Activated CD4-positive, alpha-beta T cell treated with anti-CD3 and anti-CD28 coated beads, Interleukin-2, amount 10 ng/mL, durations not matched to agents 7 days and 5 days (primary cell): Measurements from ENCODE around the gene UBIAD1. TPM values are rescaled to one million over a fixed set of nuclear protein-coding genes. Genes with fewer than 3 reads are reported as not detected.
A peak's percentile ranks its signal among the peaks of the same experiment; 100 is the strongest.
"Not testable (repeated sequence)": the region's sequence is repeated elsewhere in the genome, so short reads cannot be mapped to it uniquely, and the experiment has no call there.

Experiments used
- CTCF ChIA-PET: fragments of 350-600 bp; sonication (Branson Sonifier 250); formaldehyde crosslinking; loops from one replicate; lab custom pipeline; 2021; ENCODE audit warnings: antibody characterized with exemption; lab: Charles Lee
- POLR2A ChIA-PET: fragments of 350-600 bp; sonication (Branson Sonifier 250); formaldehyde crosslinking; loops from one replicate; lab custom pipeline; 2021; ENCODE audit warnings: antibody characterized with exemption; lab: Charles Lee
- DNase-seq: peaks from one replicate; pipeline ENCODE4 v3.0.0-alpha.2; 2020
- H3K27ac Mint-ChIP-seq: one replicate; pipeline ENCODE4 v1.8.0; 2021; ENCODE audit warnings: mild to moderate bottlenecking, moderate library complexity, mixed read lengths
- H3K27me3 Mint-ChIP-seq: one replicate; pipeline ENCODE4 v1.8.0; 2021; ENCODE audit warnings: mixed read lengths
- H3K36me3 Mint-ChIP-seq: one replicate; pipeline ENCODE4 v1.8.0; 2021; ENCODE audit warnings: low read depth, mixed read lengths
- H3K4me1 Mint-ChIP-seq: one replicate; pipeline ENCODE4 v1.8.0; 2021; ENCODE audit warnings: mixed read lengths
- H3K4me3 Mint-ChIP-seq: one replicate; pipeline ENCODE4 v1.8.0; 2021; ENCODE audit warnings: mild to moderate bottlenecking, moderate library complexity, mixed read lengths
- H3K9me3 Mint-ChIP-seq: one replicate; pipeline ENCODE4 v1.8.0; 2021; ENCODE audit warnings: mixed read lengths
- total RNA-seq, 2 experiments: library from RNA; stranded (reverse); gene quantifications; one replicate each; pipeline ENCODE4 v1.2.3, GENCODE V29; 2021

The UBIAD1 gene
- total RNA-seq, 2 experiments from 2014 or later = 53.7 to 59.1 TPM

DNA sequence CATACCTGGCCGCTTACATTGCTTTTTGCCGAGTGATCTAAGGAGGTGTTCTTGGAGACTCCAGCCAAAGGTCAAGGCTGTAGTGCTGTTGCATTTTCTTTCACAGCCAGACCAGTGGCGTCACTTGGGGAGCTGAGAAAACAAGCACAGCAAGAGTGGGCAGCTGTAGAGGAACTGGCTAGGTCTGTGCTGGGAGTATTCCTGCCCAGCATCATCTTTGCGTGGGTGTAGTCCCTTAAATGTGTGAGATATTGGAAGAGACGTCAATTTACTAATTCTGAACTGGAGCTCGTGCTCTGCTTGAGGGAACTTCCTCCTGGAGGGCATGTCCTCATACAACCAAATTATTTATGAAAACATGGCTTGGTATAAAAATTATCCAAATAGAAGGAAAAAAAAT, 10.2 kb downstream of the UBIAD1 start:
- ChIA-PET POLR2A (no interaction called here), CTCF (interaction anchor here (1.1 to 1.8 kb wide), 3 partner anchors 12 to 20 kb away, joined by 3 to 4 read pairs (median 4); no protein-coding TSS in a partner anchor)
- H3K9me3 Mint-ChIP-seq = peaks cover 5% of the 10 kb centered on the region
- peak overlapping the region; percentile 89 for H3K27ac Mint-ChIP-seq
- H3K36me3 Mint-ChIP-seq = peaks cover 89% of the 10 kb centered on the region
- no peak for DNase-seq
- no peaks in the 10 kb centered on the region for H3K27me3 Mint-ChIP-seq
- H3K4me1 Mint-ChIP-seq = peaks cover 90% of the 10 kb centered on the region
- peak overlapping the region; percentile 53 for H3K4me3 Mint-ChIP-seq

- Mint-ChIP-seq H3K9me3 (peaks cover 5% of the 10 kb centered on the region), H3K27me3 (no peaks in the 10 kb centered on the region), H3K4me3 (peak overlapping the region; percentile 79), H3K27ac (peak overlapping the region; percentile 89), H3K36me3 (peaks cover 85% of the 10 kb centered on the region), H3K4me1 (peaks cover 86% of the 10 kb centered on the region)
- CTCF ChIA-PET = interaction anchor here (1.7 to 1.8 kb wide), 2 partner anchors 14 to 22 kb away, joined by 3 to 4 read pairs; no protein-coding TSS in a partner anchor
- DNase-seq = peak; percentile 38
- POLR2A ChIA-PET = interaction anchor here (0.5 kb wide), 1 partner anchor 623 kb away, joined by 4 read pairs; no protein-coding TSS in a partner anchor
These were observed 11.8 kb downstream of the UBIAD1 start for GRCh38 chr1:11284784-11285183.

DNA sequence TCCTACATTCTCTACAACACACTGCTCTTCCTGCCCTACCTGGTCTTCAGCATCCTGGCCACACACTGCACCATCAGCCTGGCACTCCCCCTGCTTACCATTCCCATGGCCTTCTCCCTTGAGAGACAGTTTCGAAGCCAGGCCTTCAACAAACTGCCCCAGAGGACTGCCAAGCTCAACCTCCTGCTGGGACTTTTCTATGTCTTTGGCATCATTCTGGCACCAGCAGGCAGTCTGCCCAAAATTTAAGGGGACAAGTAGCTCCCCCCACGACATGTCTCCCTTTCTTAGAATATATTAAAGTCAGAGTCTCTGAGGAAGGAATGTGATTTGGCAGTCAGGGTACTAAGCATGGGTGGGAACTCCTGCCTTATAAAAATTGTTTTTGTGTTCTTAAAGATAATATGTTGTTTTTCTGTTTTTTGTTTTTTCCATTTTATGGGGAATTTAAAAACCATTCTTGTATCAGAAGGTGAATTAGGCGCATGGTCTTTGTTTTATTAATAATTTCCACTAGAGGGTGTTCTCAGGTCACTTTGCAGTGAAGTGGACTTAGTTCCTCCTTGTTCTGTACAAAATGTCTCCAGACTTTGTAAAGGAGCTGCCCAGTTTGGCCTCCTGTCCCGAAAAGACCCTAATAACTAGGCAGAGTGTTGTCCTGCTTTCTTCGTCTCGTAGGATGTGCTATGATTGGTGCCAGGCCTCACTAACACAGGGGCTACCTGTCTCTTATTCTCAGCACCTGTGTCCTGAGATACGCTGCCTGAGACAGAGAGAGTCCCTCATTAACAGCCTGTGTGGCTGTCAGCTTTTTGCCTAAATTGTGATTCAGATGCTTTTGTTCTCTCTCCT, 13.1 kb downstream of the UBIAD1 start:
- Mint-ChIP-seq H3K4me1 (peaks cover 82% of the 10 kb centered on the region), H3K36me3 (peaks cover 87% of the 10 kb centered on the region)
- POLR2A ChIA-PET = interaction anchor here (0.6 kb wide), 1 partner anchor 627 kb away, joined by 3 read pairs; no protein-coding TSS in a partner anchor

DNA sequence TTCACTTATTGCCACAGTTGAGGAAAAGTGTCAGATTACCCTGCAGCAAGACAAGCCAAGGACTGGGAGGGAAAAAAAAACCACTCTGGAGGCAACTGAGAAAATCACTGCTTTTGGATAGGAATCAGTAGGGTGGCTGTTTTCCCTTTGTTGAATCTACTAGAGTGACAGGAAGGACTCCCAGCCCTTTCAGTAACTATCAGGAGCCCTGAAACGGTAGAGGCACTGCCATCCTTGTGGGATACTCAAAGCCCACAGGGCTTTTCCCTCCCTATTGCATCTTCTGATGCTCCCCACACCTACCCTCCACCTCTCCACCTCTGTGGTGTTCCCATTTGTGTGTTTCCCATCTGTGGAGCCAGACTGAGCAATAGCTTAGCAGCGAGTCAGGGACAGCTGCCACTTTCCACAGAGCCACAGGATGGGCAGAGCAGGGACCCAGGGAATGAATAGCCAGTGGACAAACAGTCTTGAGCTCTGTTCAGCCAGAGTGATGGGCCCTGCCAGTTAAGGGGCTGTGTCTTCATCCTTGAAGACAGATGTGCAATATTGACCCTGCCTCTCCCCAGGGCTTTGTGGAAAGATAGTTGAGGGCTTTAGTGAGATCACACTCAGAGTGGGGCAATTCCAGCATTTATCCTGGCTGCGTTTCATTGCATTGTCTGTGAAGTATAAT, 13.9 kb downstream of the UBIAD1 start:
- peaks cover 5% of the 10 kb centered on the region for H3K9me3 Mint-ChIP-seq
- H3K4me1 Mint-ChIP-seq = peaks cover 82% of the 10 kb centered on the region
- DNase-seq = no peak
- CTCF ChIA-PET = interaction anchor here (0.7 to 1.3 kb wide), 2 partner anchors 20 to 250 kb away, joined by 3 read pairs; no protein-coding TSS in a partner anchor
- POLR2A ChIA-PET = no interaction called here
- H3K36me3 Mint-ChIP-seq = peaks cover 87% of the 10 kb centered on the region
- no peaks in the 10 kb centered on the region for H3K27me3 Mint-ChIP-seq
- peak overlapping the region; percentile 89 for H3K27ac Mint-ChIP-seq
- peak overlapping the region; percentile 79 for H3K4me3 Mint-ChIP-seq

More for the DNA sequence above, 13.1 kb downstream of the UBIAD1 start:
- DNase-seq = no peak
- CTCF ChIA-PET = interaction anchor here (0.7 to 1.3 kb wide), 2 partner anchors 21 to 249 kb away, joined by 3 read pairs; no protein-coding TSS in a partner anchor
- Mint-ChIP-seq H3K9me3 (peaks cover 5% of the 10 kb centered on the region), H3K4me3 (peak overlapping the region; percentile 79), H3K27me3 (no peaks in the 10 kb centered on the region), H3K27ac (peak overlapping the region; percentile 89)

DNA sequence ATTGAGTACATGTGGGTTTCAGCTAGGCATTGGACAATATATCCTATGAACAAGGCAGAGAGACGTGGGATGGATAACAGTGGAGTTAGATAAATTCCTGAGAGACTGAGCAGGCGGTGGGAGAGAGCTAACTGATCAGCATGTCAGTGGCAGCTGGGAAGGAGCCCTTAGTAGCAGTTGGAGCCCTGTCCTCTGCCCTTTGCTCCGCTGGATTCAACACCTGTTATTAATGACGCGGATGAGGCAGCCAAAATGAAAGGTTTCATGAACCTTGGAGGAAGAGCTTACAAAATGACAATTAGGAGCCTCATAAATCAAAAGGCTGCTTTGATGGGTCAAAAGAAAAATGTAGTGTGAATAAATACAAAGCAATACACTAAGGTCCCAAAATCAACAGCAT, 16.1 kb downstream of the UBIAD1 start:
- Mint-ChIP-seq H3K4me3 (no peak overlapping the region), H3K27ac (peak overlapping the region; percentile 65), H3K36me3 (peaks cover 86% of the 10 kb centered on the region), H3K4me1 (peaks cover 81% of the 10 kb centered on the region), H3K9me3 (peaks cover under 1% of the 10 kb centered on the region), H3K27me3 (no peaks in the 10 kb centered on the region)
- no peak for DNase-seq
- ChIA-PET POLR2A (interaction anchor here (0.7 kb wide), 1 partner anchor 138 kb away, joined by 4 read pairs; no protein-coding TSS in a partner anchor), CTCF (interaction anchor here (0.6 to 1.1 kb wide), 4 partner anchors 52 to 391 kb away, joined by 3 to 4 read pairs (median 3); no protein-coding TSS in a partner anchor)

DNA sequence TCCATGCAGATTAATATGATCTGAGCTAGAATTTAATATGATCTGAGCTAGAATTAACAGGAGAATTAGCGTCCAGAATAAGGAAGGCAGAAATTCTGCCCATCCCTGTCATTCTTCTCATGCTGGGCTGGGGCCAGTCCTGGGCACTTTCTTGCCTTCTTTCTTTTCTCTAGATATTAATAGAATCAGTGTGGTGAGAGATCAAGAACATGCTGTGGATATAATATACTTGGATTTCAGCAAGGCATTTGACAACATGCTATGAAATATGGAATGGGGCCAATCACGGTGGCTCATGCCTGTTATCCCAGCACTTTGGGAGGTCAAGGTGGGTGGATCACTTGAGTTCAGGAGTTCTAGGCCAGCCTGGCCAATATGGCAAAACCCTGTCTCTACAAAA, 18.1 kb downstream of the UBIAD1 start:
- DNase-seq = no peak
- ChIA-PET POLR2A (no interaction called here), CTCF (interaction anchor here (1.2 to 1.4 kb wide), 3 partner anchors 12 to 24 kb away, joined by 3 to 7 read pairs (median 4); no protein-coding TSS in a partner anchor)
- H3K4me1 Mint-ChIP-seq = peaks cover 81% of the 10 kb centered on the region
- H3K9me3 Mint-ChIP-seq = no peaks in the 10 kb centered on the region
- peak overlapping the region; percentile 87 for H3K27ac Mint-ChIP-seq
- H3K4me3 Mint-ChIP-seq = peak overlapping the region; percentile 61
- H3K27me3 Mint-ChIP-seq = no peaks in the 10 kb centered on the region
- H3K36me3 Mint-ChIP-seq = peaks cover 88% of the 10 kb centered on the region

DNA sequence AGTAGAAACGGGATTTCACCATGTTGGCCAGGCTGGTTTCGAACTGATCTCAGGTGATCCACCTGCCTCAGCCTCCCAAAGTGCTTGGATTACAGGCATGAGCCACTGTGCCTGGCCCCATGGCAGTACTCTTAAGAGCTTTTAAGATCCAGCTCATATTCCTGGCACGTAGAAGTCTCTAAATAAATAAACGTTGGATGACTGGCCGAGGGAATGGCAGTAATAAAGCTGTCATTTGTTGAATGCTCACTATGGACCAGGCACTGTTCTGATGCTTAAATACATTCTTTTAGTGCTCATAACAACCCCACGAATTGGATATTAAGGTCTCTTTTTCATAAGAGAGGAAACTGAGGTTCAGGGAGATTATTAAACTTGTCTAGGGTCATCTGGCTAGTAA, 20.9 kb downstream of the UBIAD1 start:
- Mint-ChIP-seq H3K27me3 (no peaks in the 10 kb centered on the region), H3K4me3 (no peak overlapping the region), H3K4me1 (peaks cover 82% of the 10 kb centered on the region), H3K36me3 (peaks cover 81% of the 10 kb centered on the region), H3K27ac (no peak overlapping the region), H3K9me3 (no peaks in the 10 kb centered on the region)
- CTCF ChIA-PET = interaction anchor here (1.6 kb wide), 1 partner anchor 31 kb away, joined by 3 read pairs; the partner anchor contains the start of gene MTOR
- DNase-seq = no peak
- POLR2A ChIA-PET = no interaction called here

DNA sequence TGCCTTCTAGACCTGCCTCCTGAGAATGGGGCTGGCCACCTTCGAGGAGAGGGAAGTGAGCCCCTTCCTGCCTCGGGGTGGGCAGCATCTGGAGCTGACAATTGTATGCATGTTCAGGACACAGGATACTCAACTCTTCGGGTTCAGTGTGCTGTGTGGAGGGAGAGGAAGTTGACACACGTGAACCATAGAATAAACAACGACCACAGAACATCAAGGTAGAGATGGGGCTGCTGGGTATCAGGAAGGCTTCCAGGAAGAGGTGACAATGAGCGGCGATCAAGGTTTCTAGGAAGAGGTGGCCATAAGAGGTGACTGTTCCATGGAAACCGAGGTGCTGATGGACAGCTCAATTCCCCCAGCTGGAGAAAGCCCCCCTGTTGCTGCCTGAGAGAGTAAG, 22.0 kb downstream of the UBIAD1 start:
- Mint-ChIP-seq H3K27ac (peak overlapping the region; percentile 89), H3K4me3 (peak overlapping the region; percentile 15), H3K9me3 (no peaks in the 10 kb centered on the region), H3K27me3 (no peaks in the 10 kb centered on the region), H3K36me3 (peaks cover 73% of the 10 kb centered on the region), H3K4me1 (peaks cover 84% of the 10 kb centered on the region)
- DNase-seq = peak; percentile 38
- ChIA-PET CTCF (interaction anchor here (0.5 kb wide), 2 partner anchors 12 to 415 kb away, joined by 3 to 4 read pairs; no protein-coding TSS in a partner anchor), POLR2A (no interaction called here)

GRCh38 chr1:11295905-11296304, 22.9 kb downstream of the UBIAD1 start:
- H3K9me3 Mint-ChIP-seq = no peaks in the 10 kb centered on the region
- POLR2A ChIA-PET = no interaction called here
- H3K4me1 Mint-ChIP-seq = peaks cover 76% of the 10 kb centered on the region
- H3K27ac Mint-ChIP-seq = peak overlapping the region; percentile 89
- H3K36me3 Mint-ChIP-seq = peaks cover 63% of the 10 kb centered on the region
- CTCF ChIA-PET = interaction anchor here (1.4 to 1.5 kb wide), 3 partner anchors 12 to 258 kb away, joined by 4 to 6 read pairs (median 5); no protein-coding TSS in a partner anchor
- peak; percentile 39 for DNase-seq
- H3K4me3 Mint-ChIP-seq = no peak overlapping the region
- no peaks in the 10 kb centered on the region for H3K27me3 Mint-ChIP-seq

DNA sequence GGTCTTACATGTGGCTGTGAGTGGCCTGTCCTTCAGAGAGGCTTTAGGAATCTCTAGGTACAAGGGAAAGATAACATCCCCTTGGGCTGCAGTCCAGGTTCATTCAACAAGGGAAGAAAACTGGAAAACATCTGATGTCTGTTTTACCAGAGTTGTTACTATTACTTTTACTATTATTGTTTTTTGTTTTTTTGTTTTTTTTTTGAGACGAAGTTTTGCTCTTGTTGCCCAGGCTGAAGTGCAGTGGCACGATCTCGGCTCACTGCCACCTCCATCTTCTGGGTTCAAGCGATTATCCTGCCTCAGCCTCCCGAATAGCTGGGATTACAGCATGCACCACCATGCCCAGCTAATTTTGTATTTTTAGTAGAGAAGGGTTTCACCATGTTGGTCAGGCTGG, 24.8 kb downstream of the UBIAD1 start:
- POLR2A ChIA-PET, H3K27me3 Mint-ChIP-seq, H3K27ac Mint-ChIP-seq, H3K9me3 Mint-ChIP-seq, CTCF ChIA-PET, H3K4me3 Mint-ChIP-seq, DNase-seq: not testable (repeated sequence)
- peaks cover 58% of the 10 kb centered on the region for H3K4me1 Mint-ChIP-seq
- peaks cover 45% of the 10 kb centered on the region for H3K36me3 Mint-ChIP-seq

DNA sequence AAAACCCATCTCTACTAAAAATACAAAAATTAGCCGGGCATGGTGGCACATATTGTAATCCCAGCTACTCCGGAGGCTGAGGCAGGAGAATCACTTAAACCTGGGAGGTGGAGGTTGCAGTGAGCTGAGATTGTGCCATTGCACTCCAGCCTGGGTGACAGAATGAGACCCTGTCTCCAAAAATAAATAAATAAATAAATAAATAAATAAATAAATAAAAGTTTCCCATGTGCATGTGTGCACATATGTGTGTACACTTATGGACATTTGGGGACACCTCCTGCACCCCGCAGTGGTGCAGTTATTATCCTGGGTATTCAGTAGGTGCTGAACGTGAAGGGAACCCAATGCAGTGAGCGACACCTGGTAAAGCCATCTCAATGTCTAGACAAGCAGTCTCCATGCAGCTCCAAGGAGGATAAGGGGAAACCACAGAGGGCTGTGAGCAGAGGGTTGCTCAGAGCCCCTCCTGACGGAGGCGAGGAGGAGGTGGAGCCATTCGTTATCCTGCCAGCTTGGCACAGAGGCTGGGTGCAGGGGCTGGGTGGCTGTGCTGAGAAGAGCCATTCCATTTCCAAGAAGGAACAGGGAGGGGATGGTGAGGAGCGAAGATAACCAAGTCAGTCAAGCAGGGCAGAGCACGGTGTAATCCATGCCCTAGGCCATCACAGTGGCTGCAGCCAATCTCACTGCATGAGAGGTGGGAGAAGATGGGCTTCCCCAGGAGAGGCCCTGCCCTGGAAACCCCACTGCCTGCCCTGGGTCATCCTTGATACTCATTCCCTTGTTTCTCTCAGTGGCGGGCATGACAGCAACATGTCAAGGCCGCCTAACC, 25.6 kb downstream of the UBIAD1 start:
- Mint-ChIP-seq H3K27ac (peak overlapping the region; percentile 68), H3K4me3 (no peak overlapping the region), H3K36me3 (peaks cover 37% of the 10 kb centered on the region), H3K27me3 (no peaks in the 10 kb centered on the region), H3K4me1 (peaks cover 50% of the 10 kb centered on the region), H3K9me3 (no peaks in the 10 kb centered on the region)
- ChIA-PET CTCF (no interaction called here), POLR2A (no interaction called here)
- DNase-seq = no peak

DNA sequence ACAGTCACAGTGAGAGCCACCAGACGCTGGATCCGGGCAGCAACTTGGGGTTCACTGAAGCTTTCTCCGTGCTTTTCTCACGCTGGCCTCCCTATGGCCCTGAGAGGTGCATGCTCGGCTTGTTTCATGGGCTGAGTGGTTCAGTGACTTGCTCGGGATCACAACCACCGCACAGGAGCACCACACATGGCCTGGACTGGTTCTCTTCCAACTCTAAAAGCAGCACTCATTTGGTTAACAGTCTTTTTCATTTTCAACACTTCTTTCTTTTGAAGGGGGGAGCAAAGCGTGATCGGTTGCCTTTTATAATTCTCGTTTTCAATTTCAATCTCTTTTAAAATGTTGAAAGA, 26.2 kb downstream of the UBIAD1 start:
- H3K4me1 Mint-ChIP-seq = peaks cover 46% of the 10 kb centered on the region
- CTCF ChIA-PET = no interaction called here
- POLR2A ChIA-PET = no interaction called here

More for the DNA sequence above, 26.2 kb downstream of the UBIAD1 start:
- DNase-seq = no peak
- H3K9me3 Mint-ChIP-seq = no peaks in the 10 kb centered on the region
- H3K36me3 Mint-ChIP-seq = peaks cover 33% of the 10 kb centered on the region
- H3K27me3 Mint-ChIP-seq = no peaks in the 10 kb centered on the region
- peak overlapping the region; percentile 68 for H3K27ac Mint-ChIP-seq
- no peak overlapping the region for H3K4me3 Mint-ChIP-seq
